ENCODE measurements around the gene KLF7. TPM values are rescaled to one million over a fixed set of nuclear protein-coding genes. Genes with fewer than 3 reads are reported as not detected.

KLF7 gene
- total RNA-seq, 4 donors from 2014 or later = 22.5 to 63.5 (median 37.1) TPM

- H3K27ac ChIP-seq = no peak overlapping the region
- no peaks in the 10 kb centered on the region for H3K9me3 ChIP-seq
- no peaks in the 10 kb centered on the region for H3K27me3 ChIP-seq
- H3K36me3 ChIP-seq = peaks cover 0 to 27% (median 0%) of the 10 kb centered on the region in 3 donors
- TF ChIP-seq CTCF (IDR thresholded peaks at IDR 0.05) (no peak), POLR2A (IDR thresholded peaks at IDR 0.05) (no peak)
- H3K4me3 ChIP-seq = no peak overlapping the region
- no peak for DNase-seq
- no peaks in the 10 kb centered on the region for H3K4me1 ChIP-seq
Observed at GRCh38 chr2:207087046-207087902, 78.5 kb downstream of the KLF7 start.

DNA sequence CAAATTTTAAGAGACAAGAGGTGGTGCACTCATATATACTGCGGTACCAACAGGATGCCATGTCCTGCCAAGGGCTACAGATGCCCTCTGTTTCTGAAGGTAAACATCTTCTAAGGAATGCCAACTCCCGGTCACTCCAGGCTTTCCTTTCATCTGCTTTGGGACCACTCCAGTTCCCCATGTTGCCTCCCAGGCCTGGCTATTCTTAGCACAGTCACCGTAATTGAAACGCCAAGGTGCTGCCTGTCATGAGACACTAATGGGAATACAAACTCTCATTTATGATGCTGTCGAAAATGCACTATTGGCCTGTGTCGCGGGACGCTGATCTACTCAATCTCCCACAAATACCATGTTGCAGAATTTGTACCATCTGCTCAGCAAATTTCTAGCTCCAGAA lies 79.6 kb downstream of the KLF7 start:
- TF ChIP-seq POLR2A (IDR thresholded peaks at IDR 0.05) = no peak
- no peak for TF ChIP-seq CTCF (IDR thresholded peaks at IDR 0.05)
- no peak for DNase-seq
- Histone ChIP-seq H3K36me3 (peaks cover 0 to 38% (median 0%) of the 10 kb centered on the region in 3 donors), H3K27ac (no peak overlapping the region), H3K4me3 (no peak overlapping the region), H3K27me3 (no peaks in the 10 kb centered on the region), H3K4me1 (no peaks in the 10 kb centered on the region), H3K9me3 (no peaks in the 10 kb centered on the region)

GRCh38 chr2:207085110-207085509 lies 80.6 kb downstream of the KLF7 start:
- H3K27ac ChIP-seq = no peak overlapping the region
- no peaks in the 10 kb centered on the region for H3K9me3 ChIP-seq
- no peak overlapping the region for H3K4me3 ChIP-seq
- no peak for TF ChIP-seq POLR2A (IDR thresholded peaks at IDR 0.05)
- no peak for TF ChIP-seq CTCF (IDR thresholded peaks at IDR 0.05)
- no peaks in the 10 kb centered on the region for H3K27me3 ChIP-seq
- no peaks in the 10 kb centered on the region for H3K4me1 ChIP-seq
- DNase-seq = no peak
- H3K36me3 ChIP-seq = peaks cover 0 to 48% (median 0%) of the 10 kb centered on the region in 3 donors

DNA sequence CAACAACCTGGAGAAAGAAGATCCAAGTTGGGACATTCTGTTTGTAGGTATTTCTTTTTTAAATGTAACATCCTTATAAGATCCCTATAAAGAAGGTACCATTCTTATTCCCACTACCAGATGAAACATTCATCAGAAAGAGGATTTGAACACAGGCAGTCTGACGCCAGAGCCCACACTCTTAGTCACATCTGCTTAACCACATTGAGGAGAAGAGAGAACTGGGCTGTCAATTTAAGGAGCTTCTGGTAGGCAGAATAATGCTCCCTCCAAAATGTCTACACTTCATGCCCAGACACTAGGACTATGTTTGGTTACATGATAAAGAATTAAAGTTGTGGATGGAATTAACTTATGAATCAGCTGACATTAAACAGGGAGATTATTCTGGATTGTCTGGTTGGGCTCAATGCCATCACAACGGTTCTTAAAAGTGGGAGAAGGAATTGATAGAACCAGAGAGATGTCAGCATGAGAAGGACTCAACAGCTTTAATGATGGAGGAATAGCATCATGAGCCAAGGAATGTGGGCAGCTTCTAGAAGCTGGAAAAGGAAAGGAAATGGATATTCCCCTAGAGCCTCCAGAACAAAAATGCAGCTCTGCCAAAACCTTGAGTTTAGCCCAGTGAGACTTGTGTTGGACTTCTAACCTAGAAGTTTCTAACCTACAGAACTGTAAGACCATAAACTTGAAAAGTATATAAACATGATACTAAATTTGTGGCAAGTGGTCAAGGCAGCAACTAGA lies 82.2 kb downstream of the KLF7 start:
- no peak for DNase-seq
- Histone ChIP-seq H3K4me1 (no peaks in the 10 kb centered on the region), H3K36me3 (peaks cover 0 to 58% (median 0%) of the 10 kb centered on the region in 3 donors), H3K27me3 (no peaks in the 10 kb centered on the region), H3K27ac (peak overlapping the region in 1 of 4 donors; percentile 10), H3K9me3 (no peaks in the 10 kb centered on the region), H3K4me3 (no peak overlapping the region)
- TF ChIP-seq POLR2A (IDR thresholded peaks at IDR 0.05) = no peak
- no peak for TF ChIP-seq CTCF (IDR thresholded peaks at IDR 0.05)

- no peaks in the 10 kb centered on the region for H3K9me3 ChIP-seq
- H3K36me3 ChIP-seq = peaks cover 0 to 56% (median 0%) of the 10 kb centered on the region in 3 donors
- H3K4me1 ChIP-seq = no peaks in the 10 kb centered on the region
- H3K27me3 ChIP-seq = no peaks in the 10 kb centered on the region
- no peak overlapping the region for H3K4me3 ChIP-seq
- no peak for DNase-seq
- no peak for TF ChIP-seq CTCF (IDR thresholded peaks at IDR 0.05)
- peak overlapping the region in 1 of 4 donors; percentile 10 for H3K27ac ChIP-seq
Observed at GRCh38 chr2:207082619-207083018, 83.1 kb downstream of the KLF7 start.
